ENCODE results near the gene MAVS.
"Not testable (repeated sequence)": the region's sequence is repeated elsewhere in the genome, so short reads cannot be mapped to it uniquely, and the experiment has no call there.

MAVS gene

DNA sequence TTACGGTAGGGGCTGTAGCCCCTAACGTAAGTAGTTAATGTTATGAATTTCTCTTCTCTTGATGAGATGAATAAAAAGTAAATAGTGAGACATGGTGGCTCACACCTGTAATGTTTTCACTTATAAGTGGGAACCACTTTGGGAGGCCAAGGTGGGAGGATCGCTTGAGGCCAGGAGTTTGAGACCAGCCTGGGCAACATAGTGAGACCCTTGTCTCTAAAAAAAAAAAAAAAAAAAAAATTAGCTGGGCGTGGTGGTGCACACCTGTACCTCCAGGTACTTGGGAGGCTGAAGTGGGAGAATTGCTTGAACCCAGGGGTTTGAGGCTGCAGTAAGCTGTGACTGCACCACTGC is 32.3 kb downstream of the MAVS start:
- in situ Hi-C loops (cut with HindIII; ENCODE audit: low sequenced_read_pairs): not testable (repeated sequence)

DNA sequence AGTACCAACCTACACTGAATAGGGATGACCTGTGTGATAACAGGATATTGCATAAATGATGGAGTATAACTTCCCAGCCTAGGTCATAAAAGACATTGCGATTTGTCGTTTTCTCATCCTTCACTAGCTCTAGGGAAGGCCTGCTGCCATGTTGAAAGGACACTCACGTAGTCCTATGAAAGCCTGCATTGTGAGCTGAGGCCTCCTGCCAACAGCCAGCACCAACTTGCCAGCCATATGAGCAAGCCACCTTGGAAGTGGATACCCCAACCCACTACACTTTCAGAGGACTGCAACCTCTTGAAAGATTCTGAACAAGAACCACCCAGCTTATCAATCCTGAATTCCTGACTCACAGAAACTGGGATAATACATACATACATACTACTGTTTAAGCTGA is 39.1 kb downstream of the MAVS start:
- in situ Hi-C loops (cut with HindIII; ENCODE audit: low sequenced_read_pairs): no loop called here

DNA sequence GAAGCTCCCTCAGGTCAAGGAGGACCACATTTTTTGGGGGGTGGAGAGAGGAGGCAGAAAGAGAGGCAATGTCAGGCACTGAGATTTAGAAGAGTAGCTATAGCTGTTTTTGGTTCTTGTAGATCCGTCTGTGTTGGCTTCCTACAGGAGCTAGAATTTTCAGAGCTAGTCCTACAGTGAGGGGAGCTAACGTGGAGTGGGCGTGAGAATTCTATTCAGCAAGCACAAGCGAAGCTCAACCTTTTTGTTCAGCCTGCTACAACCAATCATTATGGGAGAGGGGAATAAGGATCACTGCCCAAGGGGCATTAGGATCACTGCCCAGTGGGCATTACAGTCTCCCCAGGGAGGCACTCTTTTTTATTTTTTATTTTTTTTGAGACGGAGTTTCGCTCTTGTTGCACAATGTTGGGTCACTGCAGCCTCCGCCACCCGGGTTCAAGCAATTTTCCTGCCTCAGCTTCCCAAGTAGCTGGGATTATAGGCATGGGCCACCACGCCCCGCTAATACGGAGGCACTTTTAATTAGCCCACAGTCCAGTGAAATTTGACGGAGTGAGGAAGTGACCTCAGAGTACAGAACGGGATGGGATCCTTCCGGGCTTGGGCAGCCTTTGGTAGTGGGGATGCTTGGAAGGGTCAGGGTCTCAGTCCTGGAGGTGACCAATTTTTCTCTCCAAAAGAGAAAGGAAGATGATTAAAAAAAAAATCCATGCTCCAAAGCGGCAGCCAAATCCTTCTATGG is 41.4 kb downstream of the MAVS start:
- in situ Hi-C loops (cut with HindIII; ENCODE audit: low sequenced_read_pairs): no loop called here

DNA sequence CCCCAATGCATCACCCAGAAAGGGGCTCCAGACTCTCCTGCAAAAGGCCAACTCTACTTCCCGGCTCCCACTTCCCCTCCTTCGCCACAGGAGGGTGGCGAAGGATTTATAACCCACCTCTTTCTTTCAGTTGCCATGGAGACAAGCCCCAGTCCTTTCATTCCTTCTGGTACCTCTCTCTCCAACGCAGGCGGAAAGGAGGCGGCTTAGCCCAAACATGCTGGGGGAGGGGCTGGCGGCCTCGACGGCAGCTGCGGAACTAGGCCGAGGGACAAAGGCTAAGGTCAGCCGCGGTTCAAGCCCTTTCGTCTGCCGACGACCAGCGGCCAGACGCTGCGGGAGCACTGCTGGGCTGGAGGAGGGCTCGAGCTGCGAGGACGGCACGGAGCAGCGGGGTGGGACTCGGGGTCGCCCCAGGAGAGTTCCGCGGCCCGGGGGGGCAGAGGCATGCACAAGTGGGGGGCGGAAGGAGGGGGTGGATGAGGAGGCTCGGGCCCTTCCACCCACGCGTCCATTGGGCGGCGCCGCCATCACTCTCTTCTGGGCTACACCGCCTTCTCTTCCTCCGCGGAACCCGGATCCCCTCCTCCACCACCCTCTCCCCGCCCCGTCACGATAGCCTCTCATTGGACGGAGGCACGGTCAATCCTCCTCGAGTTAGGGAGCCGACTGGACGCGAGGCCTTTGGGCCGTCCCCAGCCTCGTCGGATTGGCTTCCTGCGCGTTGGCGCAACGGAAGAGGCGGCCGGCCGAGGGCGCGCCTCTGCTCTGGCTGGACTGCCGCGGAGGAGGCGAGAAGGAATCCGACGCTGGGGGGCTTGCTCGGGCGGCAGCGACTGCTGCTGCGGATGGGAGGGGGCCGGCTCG is 42.2 kb downstream of the MAVS start, which contains the start of gene PANK2:
TSS of gene PANK2 (plus strand) at position 766 of the 867 bp plus-strand sequence.
- in situ Hi-C loops (cut with HindIII; ENCODE audit: low sequenced_read_pairs): no loop called here

DNA sequence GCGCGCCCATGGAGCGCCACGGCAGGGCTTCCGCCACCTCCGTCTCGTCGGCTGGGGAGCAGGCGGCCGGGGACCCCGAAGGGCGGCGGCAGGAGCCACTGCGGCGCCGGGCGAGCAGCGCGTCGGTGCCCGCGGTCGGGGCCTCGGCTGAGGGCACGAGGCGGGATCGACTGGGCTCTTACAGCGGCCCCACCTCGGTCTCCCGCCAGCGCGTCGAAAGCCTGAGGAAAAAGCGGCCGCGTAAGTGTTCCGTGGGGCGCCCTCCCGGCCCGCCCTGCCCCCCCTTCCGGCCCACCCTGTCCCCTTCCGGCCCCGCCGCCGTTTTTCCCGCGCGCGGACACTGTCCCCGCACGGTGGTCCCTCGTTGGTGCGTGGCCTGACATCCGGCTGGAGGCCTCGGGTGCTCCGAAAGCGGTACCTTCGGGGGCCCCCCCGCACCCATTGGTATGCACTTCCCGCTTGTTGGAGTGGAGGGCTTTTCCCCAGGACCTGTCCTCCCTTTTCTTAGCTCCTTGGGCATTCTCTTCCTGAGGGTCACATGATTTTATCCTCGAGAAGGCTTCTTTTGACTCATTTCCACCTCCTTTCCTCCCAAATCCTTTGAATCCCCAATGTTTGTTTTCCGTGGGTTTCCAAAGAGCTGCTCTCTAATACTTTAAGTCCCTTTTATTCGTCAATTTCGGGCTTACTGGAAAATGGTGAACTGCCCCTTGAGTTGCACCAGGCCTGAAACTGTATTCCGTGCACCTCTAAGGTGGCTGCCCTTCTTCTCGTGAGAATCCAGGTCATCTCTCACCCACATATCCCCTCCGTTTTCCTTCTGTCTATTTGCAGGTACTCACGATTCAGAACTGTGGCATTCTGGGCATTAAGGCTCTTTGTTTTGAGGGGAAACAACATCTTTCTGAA is 43.1 kb downstream of the MAVS start:
- in situ Hi-C loops (cut with HindIII; ENCODE audit: low sequenced_read_pairs): no loop called here

DNA sequence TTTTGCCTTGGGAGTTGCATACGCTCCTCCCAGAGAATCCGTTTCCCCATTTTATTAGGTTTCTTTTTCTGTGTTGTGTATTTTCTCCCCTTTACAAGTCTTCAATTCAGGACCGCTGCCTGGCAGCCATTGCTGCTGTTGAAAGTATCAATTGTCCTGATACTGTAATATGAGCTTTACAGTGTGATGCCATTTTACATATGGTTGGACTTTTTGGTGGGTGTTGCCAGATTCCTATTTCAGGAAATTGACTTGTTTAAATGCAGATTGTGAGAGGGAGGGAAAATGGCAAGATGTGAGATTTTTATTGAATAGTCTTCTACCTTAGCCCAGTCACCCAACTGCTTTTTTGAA is 43.7 kb downstream of the MAVS start:
- in situ Hi-C loops (cut with HindIII; ENCODE audit: low sequenced_read_pairs): no loop called here

DNA sequence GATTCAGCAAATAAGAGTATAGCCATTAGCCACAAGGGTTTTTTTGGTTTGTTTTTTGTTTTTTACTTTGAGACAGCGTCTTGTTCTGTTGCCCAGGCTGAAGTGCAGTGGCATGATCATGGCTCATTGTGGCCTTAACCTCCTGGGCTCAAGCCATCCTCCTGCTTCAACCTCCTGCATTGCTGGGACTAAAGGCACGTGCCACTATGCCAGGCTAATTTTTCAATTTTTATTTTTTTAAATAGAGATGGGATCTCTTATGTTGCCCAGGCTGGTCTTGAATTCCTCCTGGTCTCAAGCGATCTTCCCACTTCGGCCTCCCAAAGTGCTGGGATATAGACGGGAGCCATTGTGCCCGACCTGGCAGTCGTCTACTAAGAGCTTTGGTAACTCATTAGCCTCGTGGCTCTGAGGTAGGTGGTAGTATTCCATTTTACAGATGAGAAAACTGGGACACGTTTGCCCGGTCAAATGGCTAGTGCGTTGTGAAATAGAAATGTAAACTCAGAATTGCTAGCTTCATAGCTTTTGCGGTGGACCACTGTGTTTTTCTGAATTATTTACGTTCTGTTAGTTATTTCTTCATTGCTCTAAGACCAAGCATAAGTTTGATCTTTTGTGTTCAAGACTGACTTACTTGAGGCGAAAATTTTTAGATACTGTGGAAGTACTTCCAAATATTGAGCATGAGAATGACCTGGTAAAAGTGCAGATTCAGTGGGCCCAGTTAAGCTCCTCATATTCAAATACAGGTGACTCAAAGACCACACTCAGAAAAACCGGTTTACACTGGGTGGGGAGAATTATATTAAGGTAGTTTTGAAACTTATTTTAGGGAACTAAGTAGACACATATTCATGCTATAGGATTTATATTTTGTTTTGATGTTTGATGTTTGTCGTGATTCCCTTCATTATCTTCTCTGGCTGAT is 44.6 kb downstream of the MAVS start:
- in situ Hi-C loops (cut with HindIII; ENCODE audit: low sequenced_read_pairs): no loop called here

DNA sequence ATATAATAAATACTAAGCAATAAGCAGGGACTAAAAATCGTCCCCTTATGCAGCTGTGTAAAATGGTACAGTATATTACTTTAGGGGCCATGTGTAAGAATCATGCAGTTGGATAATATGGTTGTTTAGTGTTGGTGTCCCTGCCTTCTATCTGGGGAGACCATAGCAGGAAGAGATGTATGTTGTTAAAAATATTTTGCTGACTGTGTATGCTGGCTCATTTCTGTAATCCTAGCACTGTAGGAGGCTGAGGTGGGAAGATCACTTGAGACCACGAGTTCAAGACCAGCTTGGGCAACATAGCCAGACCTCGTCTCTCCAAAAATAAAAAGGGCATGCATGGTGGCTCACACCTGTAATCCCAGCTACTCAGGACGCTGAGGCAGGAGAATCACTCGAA is 48.2 kb downstream of the MAVS start:
- in situ Hi-C loops (cut with HindIII; ENCODE audit: low sequenced_read_pairs): no loop called here

DNA sequence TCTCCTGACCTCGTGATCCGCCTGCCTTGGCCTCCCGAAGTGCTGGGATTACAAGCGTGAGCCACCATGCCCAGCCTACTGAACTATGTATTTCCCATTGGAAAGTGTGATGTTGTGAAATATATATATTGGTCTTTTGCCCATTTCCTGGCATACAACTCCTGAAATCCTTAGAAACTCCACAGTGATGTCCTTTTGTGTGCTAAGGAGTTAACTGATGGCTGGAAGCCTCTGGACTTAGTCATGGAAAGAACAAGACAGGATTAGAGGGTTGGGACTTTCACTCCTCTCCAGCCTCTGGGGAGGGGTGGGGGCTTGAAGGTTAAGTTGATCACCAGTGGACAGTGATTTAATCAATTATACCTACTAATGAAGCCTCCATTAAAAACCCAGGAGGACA is 49.7 kb downstream of the MAVS start:
- in situ Hi-C loops (cut with HindIII; ENCODE audit: low sequenced_read_pairs): no loop called here

DNA sequence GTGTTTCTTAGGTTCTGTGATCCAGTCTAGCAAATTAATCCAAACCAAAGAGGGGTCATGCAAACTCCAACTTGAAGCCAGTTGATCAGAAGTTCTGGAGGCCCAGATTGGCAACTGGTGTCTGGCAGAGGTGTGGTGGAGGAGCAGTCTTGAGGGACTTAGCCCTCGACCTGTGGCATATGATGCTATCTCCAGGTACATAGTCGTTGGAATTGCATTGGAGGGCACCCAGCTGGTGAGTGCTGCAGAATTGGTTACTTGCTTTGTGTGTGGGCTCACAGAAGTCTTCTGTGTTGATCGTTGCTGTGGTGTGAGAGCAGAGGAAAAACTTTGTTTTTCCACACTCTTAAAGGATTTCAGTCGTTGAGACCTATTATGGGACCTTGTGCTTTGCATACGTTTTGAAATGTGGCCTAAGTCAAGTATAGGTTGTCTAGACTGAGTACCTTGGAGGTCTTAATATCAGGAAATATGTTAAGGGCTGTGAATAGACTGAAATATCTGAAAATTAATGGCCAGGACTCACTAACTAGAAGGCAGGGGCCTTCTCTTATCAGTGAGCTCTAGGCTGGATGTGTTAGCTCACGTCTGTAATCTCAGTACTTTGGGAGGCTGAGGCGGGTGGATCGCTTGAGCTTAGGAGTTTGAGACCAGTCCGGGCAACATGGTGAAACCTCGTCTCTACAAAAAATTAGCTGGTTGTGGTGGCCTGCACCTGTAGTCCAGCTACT is 50.4 kb downstream of the MAVS start:
- in situ Hi-C loops (cut with HindIII; ENCODE audit: low sequenced_read_pairs): no loop called here

DNA sequence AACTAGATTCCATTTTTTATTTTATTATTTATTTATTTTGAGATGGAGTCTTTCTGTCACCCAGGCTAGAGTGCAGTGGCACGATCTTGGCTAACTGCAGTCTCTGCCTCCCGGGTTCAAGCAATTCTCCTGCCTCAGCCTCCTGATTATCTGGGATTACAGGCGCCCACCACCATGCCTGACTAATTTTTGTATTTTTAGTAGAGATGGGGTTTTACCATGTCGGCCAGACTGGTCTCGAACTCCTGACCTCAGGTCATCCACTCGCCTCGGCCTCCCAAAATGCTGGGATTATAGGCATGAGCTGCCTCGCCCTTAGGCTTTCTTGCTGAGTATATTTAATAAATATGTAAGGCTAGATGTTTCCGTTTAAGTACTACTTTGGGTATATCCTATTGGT is 51.5 kb downstream of the MAVS start:
- in situ Hi-C loops (cut with HindIII; ENCODE audit: low sequenced_read_pairs): not testable (repeated sequence)

DNA sequence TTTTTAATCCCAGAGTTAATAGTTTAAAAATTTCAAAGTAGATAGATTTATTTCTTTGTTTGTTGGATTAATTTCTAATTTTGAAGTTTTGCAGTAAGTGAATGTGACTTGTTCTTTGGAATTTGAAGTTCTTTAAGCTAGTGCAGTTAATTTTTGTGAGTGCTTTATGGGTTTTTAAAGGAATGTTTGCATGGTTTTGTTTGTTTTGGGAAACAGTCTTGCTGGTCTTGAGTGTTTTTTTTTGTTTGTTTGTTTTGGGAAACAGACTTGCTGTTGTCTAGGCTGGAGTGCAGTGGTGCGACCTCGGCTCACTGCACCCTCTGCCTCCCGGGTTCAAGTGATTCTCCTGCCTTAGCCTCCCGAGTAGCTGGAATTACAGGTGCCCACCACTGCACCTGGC is 52.0 kb downstream of the MAVS start:
- in situ Hi-C loops (cut with HindIII; ENCODE audit: low sequenced_read_pairs): no loop called here

DNA sequence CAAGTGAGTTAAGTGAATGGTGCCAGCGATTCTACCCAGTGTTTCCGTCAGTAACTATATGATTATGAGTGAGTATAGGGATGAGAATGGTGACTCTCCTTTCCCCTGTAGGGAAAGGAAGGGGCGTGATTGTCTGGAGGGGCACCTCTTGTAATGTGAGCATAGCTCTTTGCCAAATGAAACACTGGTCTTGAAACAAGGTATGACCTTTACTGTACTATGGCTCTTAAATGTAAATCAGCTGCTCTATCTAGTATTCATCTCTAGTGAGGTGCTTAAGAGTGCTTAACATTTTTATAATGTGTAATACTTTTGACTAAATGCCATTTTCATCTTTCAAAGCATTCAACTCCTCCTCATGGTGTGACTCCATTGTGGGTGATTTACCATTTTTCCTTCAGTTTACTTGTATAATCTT is 53.6 kb downstream of the MAVS start:
- in situ Hi-C loops (cut with HindIII; ENCODE audit: low sequenced_read_pairs): no loop called here

DNA sequence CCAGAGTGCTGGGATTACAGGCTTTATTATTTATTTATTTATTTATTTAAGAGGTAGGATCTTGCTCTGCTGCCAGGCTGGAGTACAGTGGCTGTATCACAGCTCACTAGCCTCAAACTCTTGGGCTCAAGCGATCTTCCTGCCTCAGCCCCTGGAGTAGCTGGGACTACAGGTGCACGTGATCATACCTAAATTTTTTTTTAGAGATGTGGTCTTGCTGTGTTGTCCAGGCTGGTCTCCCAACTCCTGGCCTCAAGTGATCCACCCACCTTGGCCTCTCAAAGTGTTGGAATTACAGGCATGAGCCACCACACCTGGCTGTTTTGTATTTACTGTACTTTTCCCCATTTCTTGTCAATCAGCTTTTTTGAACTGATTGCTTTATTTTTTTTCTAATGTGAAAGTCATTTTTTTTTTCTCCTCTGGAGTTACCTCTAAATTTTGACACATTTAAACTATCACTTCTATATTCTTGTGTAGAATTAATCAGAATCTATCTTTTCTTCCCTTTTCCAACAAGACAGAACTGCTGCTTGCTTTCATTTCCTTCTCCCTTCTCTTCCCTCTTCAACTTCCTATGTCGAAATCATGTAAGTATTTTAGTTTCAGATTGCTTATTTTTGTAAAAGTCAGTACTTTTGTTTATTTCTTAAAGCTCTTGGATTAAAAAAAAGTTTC is 54.5 kb downstream of the MAVS start:
- in situ Hi-C loops (cut with HindIII; ENCODE audit: low sequenced_read_pairs): no loop called here

DNA sequence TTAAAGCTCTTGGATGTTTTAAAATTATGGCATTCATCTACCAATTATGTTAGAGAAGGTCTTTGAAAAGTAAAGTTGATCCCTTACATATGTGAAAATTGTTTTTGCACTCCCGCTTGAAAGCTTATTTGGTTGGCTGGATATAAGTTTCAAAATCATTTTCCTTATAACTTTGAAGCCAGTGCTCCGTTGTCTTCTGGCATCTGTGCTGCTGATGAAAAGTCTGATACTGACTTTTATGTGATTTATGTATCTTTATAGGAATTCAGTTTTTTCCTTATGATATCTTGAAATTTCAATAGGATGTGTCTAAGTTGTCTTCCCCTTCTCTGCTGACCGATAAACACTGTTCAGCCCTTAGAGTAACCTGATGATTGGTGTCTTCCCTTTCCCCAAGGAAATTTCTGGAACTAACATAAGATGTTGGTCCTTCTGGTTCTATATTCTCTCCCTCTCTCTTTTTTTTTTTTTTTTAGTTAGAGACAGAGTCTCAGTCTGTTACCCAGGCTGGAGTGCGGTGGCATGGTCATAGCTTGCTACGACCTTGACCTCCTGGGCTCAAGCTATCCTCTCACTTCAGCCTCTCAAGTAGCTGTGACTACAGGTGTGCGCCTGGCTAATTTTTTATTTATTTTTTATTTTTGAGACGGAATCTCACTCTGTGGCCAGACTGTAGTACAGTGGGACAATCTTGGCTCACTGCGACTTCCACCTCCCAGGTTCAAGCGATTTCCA is 55.2 kb downstream of the MAVS start:
- in situ Hi-C loops (cut with HindIII; ENCODE audit: low sequenced_read_pairs): no loop called here

DNA sequence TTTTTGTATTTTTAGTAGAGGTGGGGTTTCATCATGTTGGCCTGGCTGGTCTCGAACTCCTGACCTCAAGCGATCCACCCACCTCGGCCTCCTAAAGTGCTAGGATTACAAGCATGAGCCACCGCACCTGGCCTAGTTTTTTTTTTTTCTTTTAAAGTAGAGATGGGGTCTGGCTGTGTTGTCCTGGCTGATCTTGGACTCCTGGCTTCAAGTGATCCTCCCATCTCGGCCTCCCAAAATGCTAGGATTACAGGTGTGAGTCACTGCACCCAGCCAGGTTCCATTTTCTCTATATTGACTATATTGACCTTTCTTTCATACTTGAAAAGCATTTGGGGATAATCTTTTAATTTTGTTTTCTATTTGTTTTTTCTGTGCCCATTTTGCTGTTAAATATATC is 55.8 kb downstream of the MAVS start:
- in situ Hi-C loops (cut with HindIII; ENCODE audit: low sequenced_read_pairs): no loop called here

DNA sequence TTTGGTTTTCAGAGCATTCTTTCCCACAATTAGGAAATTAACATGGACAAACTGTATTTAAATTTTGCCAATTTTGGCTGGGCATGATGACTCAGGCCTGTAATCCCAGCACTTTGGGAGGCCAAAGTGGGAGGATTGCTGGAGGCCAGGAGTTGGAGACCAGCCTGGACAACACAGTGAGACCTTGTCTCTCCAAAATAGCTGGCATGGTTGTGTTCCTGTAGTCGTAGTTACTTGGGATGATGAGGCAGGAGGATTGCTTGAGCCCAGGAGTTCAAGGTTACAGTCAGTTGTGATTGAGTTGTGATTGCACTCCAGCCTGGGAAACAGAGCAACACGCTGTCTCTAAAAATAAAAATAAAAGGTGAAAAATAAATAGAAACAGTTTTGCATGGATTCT is 57.6 kb downstream of the MAVS start:
- in situ Hi-C loops (cut with HindIII; ENCODE audit: low sequenced_read_pairs): no loop called here

DNA sequence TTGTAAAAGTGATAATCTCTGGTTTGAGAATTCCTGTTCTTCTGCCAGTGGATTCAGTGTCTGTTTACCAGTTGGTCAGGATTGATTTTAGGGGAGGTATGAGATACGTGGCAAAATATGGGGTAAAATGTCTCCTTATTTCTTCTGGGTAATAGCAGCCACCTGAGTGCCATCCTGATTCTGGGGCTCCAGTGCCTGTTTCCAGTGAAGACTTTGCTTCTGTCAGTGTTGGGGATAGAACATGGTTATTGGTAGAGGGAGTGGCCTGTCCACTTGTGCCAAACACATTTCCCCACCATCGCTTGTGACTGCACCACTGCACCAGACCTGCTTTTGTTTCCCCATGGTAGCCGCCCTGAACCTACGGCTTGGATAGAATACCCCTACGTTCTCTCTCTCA is 58.2 kb downstream of the MAVS start:
- in situ Hi-C loops (cut with HindIII; ENCODE audit: low sequenced_read_pairs): no loop called here
